Stimulated activated naive B cell treated with anti-CD40 and anti-IgM and Interleukin-4, amounts not matched to agents 10 μg/mL and 1 μg/mL and 100 μg/mL, for 72 hours (primary cell): ENCODE results near the gene ZWILCH.

ENCODE experiments used
- ATAC-seq, 2 donors: fragments of 150-1000 bp; cut with Tn5 transposase; replicated peaks; 2 replicates each; pipeline ENCODE4 v1.10.0; 2021; ENCODE audit warnings: moderate library complexity in 1 of 2
- DNase-seq: peaks from one replicate; pipeline ENCODE4 v3.0.0; 2021
- H3K27ac Mint-ChIP-seq: one replicate; pipeline ENCODE4 v1.8.0; 2022; ENCODE audit warnings: mild to moderate bottlenecking, mixed read lengths
- H3K27me3 Mint-ChIP-seq, 2 donors: one replicate each; pipeline ENCODE4 v1.8.0; 2022; ENCODE audit warnings: mixed read lengths in 2 of 2
- H3K36me3 Mint-ChIP-seq, 2 donors: one replicate each; pipeline ENCODE4 v1.8.0; 2022; ENCODE audit warnings: mixed read lengths in 2 of 2, mild to moderate bottlenecking in 1 of 2
- H3K4me1 Mint-ChIP-seq, 2 donors: one replicate each; pipeline ENCODE4 v1.8.0; 2022; ENCODE audit warnings: mixed read lengths in 2 of 2, mild to moderate bottlenecking in 1 of 2
- H3K4me3 Mint-ChIP-seq, 2 donors: one replicate each; pipeline ENCODE4 v1.8.0; 2022; ENCODE audit warnings: mild to moderate bottlenecking in 2 of 2, mixed read lengths in 2 of 2, moderate library complexity in 1 of 2
- H3K9me3 Mint-ChIP-seq, 2 donors: one replicate each; pipeline ENCODE4 v1.8.0; 2022; ENCODE audit warnings: mixed read lengths in 2 of 2, mild to moderate bottlenecking in 1 of 2

Gene ZWILCH

GRCh38 chr15:66570842-66571478 is 65.8 kb downstream of the ZWILCH start:
- Mint-ChIP-seq H3K36me3 (peaks cover 0 to 4% of the 10 kb centered on the region in 2 donors), H3K27me3 (peaks cover 0 to 8% of the 10 kb centered on the region in 2 donors), H3K9me3 (peaks cover 4 to 6% of the 10 kb centered on the region in 2 donors), H3K4me3 (no peak overlapping the region), H3K27ac (no peak overlapping the region), H3K4me1 (peaks cover 15 to 33% of the 10 kb centered on the region in 2 donors)
- DNase-seq (no peak), ATAC-seq (peak in 1 of 2 donors; percentile 37)

GRCh38 chr15:66572146-66572545 is 67.0 kb downstream of the ZWILCH start:
- Mint-ChIP-seq H3K4me3 (no peak overlapping the region), H3K9me3 (peaks cover 4 to 6% of the 10 kb centered on the region in 2 donors), H3K36me3 (peaks cover 0 to 4% of the 10 kb centered on the region in 2 donors), H3K4me1 (peaks cover 10 to 26% of the 10 kb centered on the region in 2 donors), H3K27ac (no peak overlapping the region), H3K27me3 (peaks cover 0 to 2% of the 10 kb centered on the region in 2 donors)
- DNase-seq (no peak), ATAC-seq (no peak)

GRCh38 chr15:66573348-66573718 is 68.2 kb downstream of the ZWILCH start:
- Mint-ChIP-seq H3K36me3 (peaks cover 0 to 4% of the 10 kb centered on the region in 2 donors), H3K27ac (no peak overlapping the region), H3K27me3 (no peaks in the 10 kb centered on the region), H3K9me3 (peaks cover 4 to 6% of the 10 kb centered on the region in 2 donors), H3K4me1 (peaks cover 8 to 24% of the 10 kb centered on the region in 2 donors), H3K4me3 (no peak overlapping the region)
- no peak for DNase-seq
- ATAC-seq = peak in 1 of 2 donors; percentile 10

- peak in 1 of 2 donors; percentile 73 for ATAC-seq
- DNase-seq = no peak
- H3K4me3 Mint-ChIP-seq = no peak overlapping the region
- peaks cover 8 to 24% of the 10 kb centered on the region in 2 donors for H3K4me1 Mint-ChIP-seq
- H3K9me3 Mint-ChIP-seq = peaks cover 4 to 6% of the 10 kb centered on the region in 2 donors
- H3K27ac Mint-ChIP-seq = peak overlapping the region; percentile 27
- H3K27me3 Mint-ChIP-seq = no peaks in the 10 kb centered on the region
- H3K36me3 Mint-ChIP-seq = peaks cover 0 to 4% of the 10 kb centered on the region in 2 donors
These were observed 68.8 kb downstream of the ZWILCH start for GRCh38 chr15:66573719-66574595.

- H3K4me1 Mint-ChIP-seq = peaks cover 8 to 24% of the 10 kb centered on the region in 2 donors
- ATAC-seq (no peak), DNase-seq (no peak)
- H3K27me3 Mint-ChIP-seq = no peaks in the 10 kb centered on the region
- no peak overlapping the region for H3K27ac Mint-ChIP-seq
- peaks cover 0 to 4% of the 10 kb centered on the region in 2 donors for H3K36me3 Mint-ChIP-seq
- no peak overlapping the region for H3K4me3 Mint-ChIP-seq
- H3K9me3 Mint-ChIP-seq = peaks cover 4 to 6% of the 10 kb centered on the region in 2 donors
These were observed 69.4 kb downstream of the ZWILCH start for GRCh38 chr15:66574596-66574950.

GRCh38 chr15:66578286-66578875 is 73.3 kb downstream of the ZWILCH start:
- DNase-seq (no peak), ATAC-seq (peak in 1 of 2 donors; percentile 46)
- no peaks in the 10 kb centered on the region for H3K36me3 Mint-ChIP-seq
- no peaks in the 10 kb centered on the region for H3K9me3 Mint-ChIP-seq
- H3K4me1 Mint-ChIP-seq = peaks cover 6 to 12% of the 10 kb centered on the region in 2 donors
- H3K27ac Mint-ChIP-seq = no peak overlapping the region
- peaks cover 0 to 8% of the 10 kb centered on the region in 2 donors for H3K27me3 Mint-ChIP-seq
- H3K4me3 Mint-ChIP-seq = no peak overlapping the region

- no peaks in the 10 kb centered on the region for H3K36me3 Mint-ChIP-seq
- H3K27ac Mint-ChIP-seq = no peak overlapping the region
- peaks cover 4 to 11% of the 10 kb centered on the region in 2 donors for H3K27me3 Mint-ChIP-seq
- H3K9me3 Mint-ChIP-seq = no peaks in the 10 kb centered on the region
- DNase-seq = no peak
- ATAC-seq = peak in 1 of 2 donors; percentile 23
- no peaks in the 10 kb centered on the region for H3K4me1 Mint-ChIP-seq
- no peak overlapping the region for H3K4me3 Mint-ChIP-seq
These were observed 75.5 kb downstream of the ZWILCH start for GRCh38 chr15:66580643-66581042.

- DNase-seq = no peak
- Mint-ChIP-seq H3K9me3 (no peaks in the 10 kb centered on the region), H3K4me1 (no peaks in the 10 kb centered on the region), H3K4me3 (no peak overlapping the region), H3K36me3 (no peaks in the 10 kb centered on the region), H3K27ac (no peak overlapping the region), H3K27me3 (peaks cover 4 to 23% of the 10 kb centered on the region in 2 donors)
- ATAC-seq = no peak
These were observed 76.9 kb downstream of the ZWILCH start for GRCh38 chr15:66581972-66582537.

GRCh38 chr15:66586155-66586976 is 81.2 kb downstream of the ZWILCH start:
- H3K4me1 Mint-ChIP-seq = peaks cover 0 to 2% of the 10 kb centered on the region in 2 donors
- H3K9me3 Mint-ChIP-seq = no peaks in the 10 kb centered on the region
- ATAC-seq (no peak), DNase-seq (no peak)
- no peaks in the 10 kb centered on the region for H3K36me3 Mint-ChIP-seq
- no peak overlapping the region for H3K27ac Mint-ChIP-seq
- peaks cover 12 to 30% of the 10 kb centered on the region in 2 donors for H3K27me3 Mint-ChIP-seq
- H3K4me3 Mint-ChIP-seq = no peak overlapping the region

GRCh38 chr15:66587020-66587419 is 81.9 kb downstream of the ZWILCH start:
- no peaks in the 10 kb centered on the region for H3K36me3 Mint-ChIP-seq
- H3K27me3 Mint-ChIP-seq = peaks cover 12 to 30% of the 10 kb centered on the region in 2 donors
- no peak overlapping the region for H3K4me3 Mint-ChIP-seq
- DNase-seq (no peak), ATAC-seq (no peak)
- H3K27ac Mint-ChIP-seq = peak overlapping the region; percentile 69
- H3K4me1 Mint-ChIP-seq = peaks cover 0 to 2% of the 10 kb centered on the region in 2 donors
- H3K9me3 Mint-ChIP-seq = no peaks in the 10 kb centered on the region

GRCh38 chr15:66587749-66588148 is 82.6 kb downstream of the ZWILCH start:
- no peak for ATAC-seq
- Mint-ChIP-seq H3K27ac (no peak overlapping the region), H3K27me3 (peaks cover 12 to 32% of the 10 kb centered on the region in 2 donors), H3K4me3 (no peak overlapping the region), H3K9me3 (no peaks in the 10 kb centered on the region), H3K4me1 (peaks cover 0 to 2% of the 10 kb centered on the region in 2 donors), H3K36me3 (no peaks in the 10 kb centered on the region)
- DNase-seq = no peak

- Mint-ChIP-seq H3K4me3 (no peak overlapping the region), H3K9me3 (no peaks in the 10 kb centered on the region), H3K27me3 (peaks cover 12 to 35% of the 10 kb centered on the region in 2 donors), H3K4me1 (peaks cover 0 to 2% of the 10 kb centered on the region in 2 donors), H3K27ac (no peak overlapping the region), H3K36me3 (no peaks in the 10 kb centered on the region)
- DNase-seq (no peak), ATAC-seq (no peak)
These were observed 83.4 kb downstream of the ZWILCH start for GRCh38 chr15:66588537-66588936.

- no peaks in the 10 kb centered on the region for H3K9me3 Mint-ChIP-seq
- no peak for DNase-seq
- peaks cover 12 to 34% of the 10 kb centered on the region in 2 donors for H3K27me3 Mint-ChIP-seq
- H3K4me3 Mint-ChIP-seq = no peak overlapping the region
- no peak for ATAC-seq
- peaks cover 0 to 2% of the 10 kb centered on the region in 2 donors for H3K4me1 Mint-ChIP-seq
- no peaks in the 10 kb centered on the region for H3K36me3 Mint-ChIP-seq
- H3K27ac Mint-ChIP-seq = no peak overlapping the region
These were observed 83.8 kb downstream of the ZWILCH start for GRCh38 chr15:66588971-66589370.
